Brain pericyte (primary cell): ENCODE data around the gene PCSK5.

Experiments
- DNase-seq: peaks from one replicate; pipeline ENCODE4 v3.0.0-alpha.2; 2012; ENCODE audit warnings: low read depth, low spot score

The PCSK5 gene

GRCh38 chr9:76003041-76003440, 112.6 kb downstream of the PCSK5 start:
- no peak for DNase-seq

DNA sequence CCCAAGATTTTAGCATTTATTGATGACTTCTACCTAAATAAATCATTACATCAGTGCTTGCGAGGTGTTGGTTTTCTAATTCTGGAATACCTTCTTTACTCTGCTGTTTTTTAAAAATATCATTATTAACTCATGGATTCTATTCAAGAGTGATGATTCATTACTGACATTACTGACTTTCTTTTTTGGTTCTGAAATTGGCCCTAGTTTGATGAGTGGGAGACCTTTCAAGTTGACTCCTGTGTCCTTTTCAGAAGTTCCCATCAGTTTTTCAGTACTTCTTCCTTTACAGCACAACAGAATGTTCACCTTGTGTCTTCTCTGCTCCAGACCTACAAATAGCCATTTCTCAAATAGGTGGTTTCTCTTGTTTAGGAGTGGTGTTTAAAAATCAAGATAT, 114.1 kb downstream of the PCSK5 start:
- no peak for DNase-seq

GRCh38 chr9:76007935-76008334, 117.5 kb downstream of the PCSK5 start:
- no peak for DNase-seq

DNA sequence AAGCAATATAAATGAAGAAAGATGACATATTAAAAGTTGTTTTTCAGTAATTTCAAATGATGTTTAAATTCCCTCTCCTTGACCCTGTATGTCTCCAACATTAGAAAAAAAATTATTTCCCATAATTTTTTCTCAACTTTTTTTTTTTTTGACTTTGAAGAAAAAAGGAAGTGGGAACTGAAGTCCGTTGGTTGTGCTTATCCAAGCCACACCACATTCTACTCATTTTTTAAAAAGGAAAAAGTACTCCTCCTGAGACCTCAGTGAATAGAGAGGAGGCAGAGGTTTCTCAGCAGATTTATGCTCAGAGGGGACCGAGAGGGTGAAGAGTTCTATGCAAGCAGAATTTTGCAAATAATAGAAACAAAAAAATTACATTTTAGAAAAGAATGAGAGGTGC, 123.3 kb downstream of the PCSK5 start:
- no peak for DNase-seq

DNA sequence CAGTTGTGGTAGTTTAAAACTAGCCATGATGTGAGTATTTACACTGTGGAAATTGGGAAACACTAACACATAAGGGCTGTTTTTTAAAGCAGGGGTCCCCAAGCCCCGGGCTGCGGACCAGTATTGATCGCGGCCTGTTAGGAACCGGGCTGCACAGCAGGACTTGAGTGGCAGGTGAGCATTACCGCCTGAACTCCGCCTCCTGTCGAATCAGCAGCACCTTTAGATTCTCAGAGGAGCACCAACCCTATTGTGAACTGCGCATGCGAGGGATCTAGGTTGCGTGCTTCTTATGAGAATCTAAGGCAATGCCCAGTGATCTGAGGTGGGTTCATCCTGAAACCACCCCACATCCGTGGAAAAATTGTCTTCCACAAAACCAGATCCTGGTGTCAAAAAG, 127.8 kb downstream of the PCSK5 start:
- no peak for DNase-seq

GRCh38 chr9:76018761-76019160, 128.3 kb downstream of the PCSK5 start:
- DNase-seq: no peak

- DNase-seq: no peak
Measured at GRCh38 chr9:76020652-76021051, 130.2 kb downstream of the PCSK5 start.

GRCh38 chr9:76022317-76022716, 131.8 kb downstream of the PCSK5 start:
- DNase-seq: no peak

DNA sequence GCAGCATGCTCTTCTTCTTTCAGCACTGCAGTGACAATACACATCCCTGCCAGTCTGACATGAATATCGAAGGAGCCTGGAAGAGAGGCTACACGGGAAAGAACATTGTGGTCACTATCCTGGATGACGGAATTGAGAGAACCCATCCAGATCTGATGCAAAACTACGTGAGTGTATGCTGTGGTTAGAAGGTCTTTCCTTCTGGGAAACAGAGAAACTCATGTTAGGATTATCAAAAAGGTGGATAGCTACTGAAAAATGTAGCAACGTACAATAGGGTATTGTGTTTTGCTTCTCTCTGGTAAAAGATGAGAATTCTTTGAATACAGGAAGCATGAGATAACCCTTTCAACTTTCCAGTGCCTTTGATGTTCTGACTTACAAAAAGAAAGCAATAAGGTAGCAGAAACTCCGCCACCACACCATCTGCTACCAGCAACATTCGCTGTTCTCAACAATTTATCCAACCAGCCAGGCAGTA, 133.3 kb downstream of the PCSK5 start:
- no peak for DNase-seq

GRCh38 chr9:76025286-76025685, 134.8 kb downstream of the PCSK5 start:
- no peak for DNase-seq

- no peak for DNase-seq
Measured at GRCh38 chr9:76026796-76027195, 136.3 kb downstream of the PCSK5 start.

- no peak for DNase-seq
Measured at GRCh38 chr9:76027416-76027815, 136.9 kb downstream of the PCSK5 start.

DNA sequence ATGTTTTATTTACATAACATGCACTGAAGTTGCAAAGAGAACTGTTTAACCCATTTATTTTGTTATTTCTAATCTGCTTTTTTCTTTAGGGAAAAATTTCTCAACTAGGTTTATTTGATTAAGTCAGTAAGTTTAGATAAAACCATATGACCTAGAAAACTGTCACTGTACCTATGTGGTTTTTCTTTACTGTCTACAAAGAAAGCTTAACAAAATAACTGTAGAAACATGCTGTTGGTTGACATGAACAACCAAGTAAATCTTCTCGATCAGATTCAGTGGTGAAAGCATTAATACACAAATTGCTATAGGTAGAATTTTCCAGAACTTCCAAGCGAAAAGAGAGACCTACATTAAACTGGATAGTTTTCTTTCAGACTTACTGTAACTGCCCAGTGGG, 137.4 kb downstream of the PCSK5 start:
- no peak for DNase-seq

- no peak for DNase-seq
Measured at GRCh38 chr9:76032038-76032796, 141.7 kb downstream of the PCSK5 start.

GRCh38 chr9:76032797-76033373, 142.4 kb downstream of the PCSK5 start:
- no peak for DNase-seq

GRCh38 chr9:76034049-76034448, 143.6 kb downstream of the PCSK5 start:
- DNase-seq: no peak

DNA sequence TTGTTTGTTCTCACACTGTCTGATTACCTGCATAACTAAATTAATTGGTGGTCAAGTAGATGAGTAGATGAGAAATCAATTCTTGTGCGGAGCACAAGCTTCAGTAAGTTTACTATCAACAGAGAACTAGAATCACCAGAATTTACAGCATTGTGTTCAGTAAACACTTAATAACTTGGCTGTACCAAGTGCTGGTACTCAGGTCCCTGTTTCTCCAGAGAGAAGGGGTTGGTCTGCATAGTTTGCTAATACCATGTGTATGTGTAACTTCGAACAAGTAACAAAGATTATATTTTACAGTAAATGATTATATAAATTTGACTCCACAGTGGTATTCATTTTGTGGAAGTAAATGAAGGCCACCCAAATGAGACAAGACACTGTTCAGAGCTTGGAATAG, 146.3 kb downstream of the PCSK5 start:
- DNase-seq: no peak

DNA sequence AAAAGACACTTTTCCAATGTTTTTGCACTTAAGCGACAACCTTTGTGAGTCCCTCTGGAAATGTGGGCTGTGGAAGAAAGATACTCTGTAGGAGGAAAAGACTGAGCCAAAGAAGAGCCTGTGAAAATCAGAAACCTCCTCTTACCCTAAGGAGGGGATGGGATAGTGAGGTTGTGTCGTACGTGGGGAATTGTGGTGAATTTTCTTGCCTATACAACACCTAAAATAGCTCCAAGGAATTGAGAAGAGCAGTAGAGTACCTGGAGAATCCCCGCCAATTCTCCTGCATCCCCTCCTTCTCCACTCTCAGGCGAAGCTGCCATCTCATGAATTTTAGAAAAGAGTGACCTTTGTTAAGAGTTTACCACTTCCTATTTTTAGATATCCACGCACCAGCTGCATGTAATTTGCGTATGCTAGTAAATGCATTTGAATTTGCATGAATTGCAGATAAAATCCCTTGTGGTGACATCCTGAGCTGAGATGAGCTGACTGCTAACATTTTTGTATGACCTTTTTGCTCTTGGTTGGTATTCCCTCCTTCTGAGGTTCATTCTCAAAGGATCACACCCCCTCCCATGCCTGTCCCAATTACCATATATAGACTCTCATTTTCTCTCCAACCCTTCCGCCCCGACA, 147.2 kb downstream of the PCSK5 start:
- DNase-seq: no peak

GRCh38 chr9:76038431-76038830, 148.0 kb downstream of the PCSK5 start:
- DNase-seq: no peak

DNA sequence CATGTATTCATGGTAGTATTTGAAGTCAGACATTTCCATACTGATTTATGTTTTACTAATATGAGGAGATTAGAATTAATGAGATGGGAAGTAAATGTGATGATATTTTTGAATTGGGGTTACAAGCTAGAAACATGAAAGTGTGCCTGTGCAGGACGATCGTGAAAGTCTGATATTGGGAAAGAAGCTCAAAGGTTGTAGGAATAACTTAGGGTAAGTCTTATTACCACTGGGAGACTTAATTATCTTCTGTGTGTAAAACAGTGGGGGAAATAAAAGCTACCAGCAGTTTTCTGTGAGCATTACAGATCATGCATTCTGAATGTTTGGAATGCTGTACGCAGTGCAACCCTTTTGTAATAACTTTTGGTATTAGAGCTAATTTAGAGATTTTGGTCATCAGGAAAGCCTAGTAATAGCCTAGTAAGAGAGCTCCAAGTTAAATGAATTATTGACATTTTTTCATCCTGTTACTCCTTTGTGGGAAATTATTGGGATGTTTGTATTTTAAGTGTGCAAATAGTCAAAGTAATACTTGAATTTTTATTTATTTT, 153.9 kb downstream of the PCSK5 start:
- no peak for DNase-seq

- DNase-seq: no peak
Measured at GRCh38 chr9:76045221-76045620, 154.7 kb downstream of the PCSK5 start.

- DNase-seq: no peak
Measured at GRCh38 chr9:76049341-76049740, 158.9 kb downstream of the PCSK5 start.

- no peak for DNase-seq
Measured at GRCh38 chr9:76067696-76068095, 177.2 kb downstream of the PCSK5 start.
